ENCODE data around the gene PIP5K1B.
"Not testable (repeated sequence)": the region's sequence is repeated elsewhere in the genome, so short reads cannot be mapped to it uniquely, and the experiment has no call there.

Gene PIP5K1B

GRCh38 chr9:69023650-69024049 lies 318.6 kb downstream of the PIP5K1B start:
- DNase-seq (ENCODE audit: low read depth, low spot score) = no peak

- no peak for DNase-seq (ENCODE audit: low read depth, low spot score)
Measured at GRCh38 chr9:69027355-69028097, 322.5 kb downstream of the PIP5K1B start.

GRCh38 chr9:69028754-69029153 lies 323.7 kb downstream of the PIP5K1B start:
- DNase-seq (ENCODE audit: low read depth, low spot score) = no peak

- DNase-seq (ENCODE audit: low read depth, low spot score) = no peak
Measured at GRCh38 chr9:69029535-69029934, 324.5 kb downstream of the PIP5K1B start.

GRCh38 chr9:69030851-69031645 lies 326.0 kb downstream of the PIP5K1B start:
- no peak for DNase-seq (ENCODE audit: low read depth, low spot score)

GRCh38 chr9:69034071-69034470 lies 329.0 kb downstream of the PIP5K1B start:
- DNase-seq (ENCODE audit: low read depth, low spot score) = no peak

GRCh38 chr9:69035438-69036308 lies 330.6 kb downstream of the PIP5K1B start, which contains the start of gene FXN:
Gene FXN (plus strand): TSS chr9:69035752. CDS start chr9:69035783, 31 bp downstream.
- peak; percentile 33 for DNase-seq (ENCODE audit: low read depth, low spot score)

GRCh38 chr9:69036309-69036708 lies 331.3 kb downstream of the PIP5K1B start:
- no peak for DNase-seq (ENCODE audit: low read depth, low spot score)

- no peak for DNase-seq (ENCODE audit: low read depth, low spot score)
Measured at GRCh38 chr9:69036799-69037198, 331.8 kb downstream of the PIP5K1B start.

- DNase-seq (ENCODE audit: low read depth, low spot score) = no peak
Measured at GRCh38 chr9:69040646-69041045, 335.6 kb downstream of the PIP5K1B start.

- DNase-seq (ENCODE audit: low read depth, low spot score) = peak; percentile 68
Measured at GRCh38 chr9:69044240-69045219, 339.5 kb downstream of the PIP5K1B start.

- DNase-seq (ENCODE audit: low read depth, low spot score) = no peak
Measured at GRCh38 chr9:69045821-69046220, 340.8 kb downstream of the PIP5K1B start.

- no peak for DNase-seq (ENCODE audit: low read depth, low spot score)
Measured at GRCh38 chr9:69046723-69047122, 341.7 kb downstream of the PIP5K1B start.

- peak; percentile 62 for DNase-seq (ENCODE audit: low read depth, low spot score)
Measured at GRCh38 chr9:69047371-69047770, 342.3 kb downstream of the PIP5K1B start.

- DNase-seq (ENCODE audit: low read depth, low spot score) = no peak
Measured at GRCh38 chr9:69049094-69049493, 344.1 kb downstream of the PIP5K1B start.

- not testable (repeated sequence) for DNase-seq (ENCODE audit: low read depth, low spot score)
Measured at GRCh38 chr9:69050936-69051335, 345.9 kb downstream of the PIP5K1B start.

GRCh38 chr9:69054989-69055388 lies 349.9 kb downstream of the PIP5K1B start:
- no peak for DNase-seq (ENCODE audit: low read depth, low spot score)

GRCh38 chr9:69056191-69056815 lies 351.3 kb downstream of the PIP5K1B start:
- DNase-seq (ENCODE audit: low read depth, low spot score) = no peak

- DNase-seq (ENCODE audit: low read depth, low spot score) = no peak
Measured at GRCh38 chr9:69058101-69058500, 353.1 kb downstream of the PIP5K1B start.

All from brain pericyte (primary cell).